Motor neuron (in vitro differentiated cells): ENCODE data around the gene ELOVL2. TPM values are rescaled to one million over a fixed set of nuclear protein-coding genes. Genes with fewer than 3 reads are reported as not detected.

ENCODE experiments used
- ATAC-seq, 8 experiments: fragments of 200-7000 bp; cut with Tn5 transposase; replicated peaks in 6 of 8; 2 replicates each; pipeline ENCODE4 v1.8.0; 2021; ENCODE audit warnings: mild to moderate bottlenecking in 8 of 8, moderate library complexity in 8 of 8
- H3K27ac ChIP-seq, 2 donors: fragments of 250-450 bp; sonication (Bioruptor Pico); 2 replicates each; pipeline ENCODE4 v1.9.0; 2021; ENCODE audit warnings: antibody characterized with exemption in 2 of 2, mild to moderate bottlenecking in 2 of 2, moderate library complexity in 1 of 2
- H3K4me1 ChIP-seq, 2 donors: fragments of 250-450 bp; sonication (Bioruptor Pico); replicated peaks in 1 of 2; 2 replicates each; pipeline ENCODE4 v1.6.1; 2021; ENCODE audit warnings: antibody characterized with exemption in 2 of 2, mild to moderate bottlenecking in 2 of 2, moderate library complexity in 1 of 2
- H3K4me3 ChIP-seq, 5 donors: fragments of 250-450 bp; sonication (Bioruptor Pico); 2 replicates each; pipeline ENCODE4 v1.9.0; 2021; ENCODE audit warnings: antibody characterized with exemption in 5 of 5, mild to moderate bottlenecking in 5 of 5, moderate library complexity in 4 of 5
- WGBS, 10 experiments: fragments of 450-650 bp; shearing (Covaris generic); methylation state at CpG; one replicate each; pipeline ENCODE4 v1.0.0; 2022; 5-methylcytosine and 5-hydroxymethylcytosine counted together
- in situ Hi-C, 9 experiments: fragments of 400-800 bp; cut with MboI; loops; one replicate each; pipeline ENCODE4 v1.15.0; 2021; ENCODE audit warnings: low sequenced_read_pairs in 9 of 9, low pct_unique_long_range_greater_than_20kb in 2 of 9; ENCODE audit not compliant: unreplicated experiment in 9 of 9
- total RNA-seq, 8 experiments: library from RNA; unstranded; fragments of 300-600 nt; gene quantifications; 2 replicates each; pipeline versions ENCODE4 v1.2.3 to v1.2.4, GENCODE V29; 2022

ELOVL2 gene
- total RNA-seq, 8 experiments from 2014 or later = 0.20 to 21.8 (median 6.4) TPM

- 51 to 98% (median 84%) methylated on average over 1 to 4 of the region's 4 CpGs for WGBS, 10 experiments
- no peak for ATAC-seq
- in situ Hi-C loops = no loop called here
These were observed 13.2 kb downstream of the ELOVL2 start for GRCh38 chr6:11030904-11031303.

GRCh38 chr6:11028959-11029358, 15.1 kb downstream of the ELOVL2 start:
- Histone ChIP-seq H3K27ac (no peak overlapping the region), H3K4me1 (peaks cover 18 to 22% of the 10 kb centered on the region in 2 donors), H3K4me3 (no peak overlapping the region)
- WGBS, 10 experiments = 85 to 100% (median 94%) methylated on average over 3 to 11 of the region's 11 CpGs
- in situ Hi-C loops = no loop called here
- no peak for ATAC-seq

More at GRCh38 chr6:11030904-11031303, 13.2 kb downstream of the ELOVL2 start:
- peaks cover 21 to 25% of the 10 kb centered on the region in 2 donors for H3K4me1 ChIP-seq
- H3K27ac ChIP-seq = no peak overlapping the region
- no peak overlapping the region for H3K4me3 ChIP-seq

GRCh38 chr6:11027565-11028110, 16.5 kb downstream of the ELOVL2 start:
- 63 to 98% (median 84%) methylated on average over 1 to 4 of the region's 4 CpGs; no CpG with 5 or more reads in 1 of the 10 experiments for WGBS, 10 experiments
- no peak overlapping the region for H3K4me3 ChIP-seq
- no peak overlapping the region for H3K27ac ChIP-seq
- peaks cover 28% of the 10 kb centered on the region in 2 donors for H3K4me1 ChIP-seq
- in situ Hi-C loops = no loop called here
- no peak for ATAC-seq

GRCh38 chr6:11025921-11026635, 18.0 kb downstream of the ELOVL2 start:
- peak; percentile 40 to 92 (median 58) for ATAC-seq
- WGBS, 10 experiments = 17 to 69% (median 29%) methylated on average over 2 to 9 of the region's 10 CpGs
- in situ Hi-C loops = no loop called here
- Histone ChIP-seq H3K4me1 (peaks cover 28% of the 10 kb centered on the region in 2 donors), H3K27ac (no peak overlapping the region), H3K4me3 (peak overlapping the region in 3 of 5 donors; percentile 9 to 14 (median 11))

GRCh38 chr6:11025130-11025529, 19.0 kb downstream of the ELOVL2 start:
- Histone ChIP-seq H3K4me3 (no peak overlapping the region), H3K4me1 (peaks cover 28% of the 10 kb centered on the region in 2 donors), H3K27ac (no peak overlapping the region)
- in situ Hi-C loops = no loop called here
- no peak for ATAC-seq
- WGBS, 10 experiments = 71 to 100% (median 94%) methylated on average over 1 to 3 of the region's 3 CpGs

GRCh38 chr6:11023032-11023431, 21.1 kb downstream of the ELOVL2 start:
- Histone ChIP-seq H3K27ac (no peak overlapping the region), H3K4me3 (no peak overlapping the region), H3K4me1 (peaks cover 23 to 28% of the 10 kb centered on the region in 2 donors)
- ATAC-seq = no peak
- in situ Hi-C loops = no loop called here

GRCh38 chr6:11021714-11022113, 22.4 kb downstream of the ELOVL2 start:
- in situ Hi-C loops = no loop called here
- no peak for ATAC-seq
- no peak overlapping the region for H3K4me3 ChIP-seq
- H3K27ac ChIP-seq = no peak overlapping the region
- H3K4me1 ChIP-seq = peaks cover 18 to 25% of the 10 kb centered on the region in 2 donors
- WGBS, 10 experiments = 0 to 92% (median 76%) methylated on average over 1 to 5 of the region's 7 CpGs; no CpG with 5 or more reads in 2 of the 10 experiments

GRCh38 chr6:11021003-11021402, 23.1 kb downstream of the ELOVL2 start:
- in situ Hi-C loops = no loop called here
- peaks cover 11 to 18% of the 10 kb centered on the region in 2 donors for H3K4me1 ChIP-seq
- H3K4me3 ChIP-seq = no peak overlapping the region
- H3K27ac ChIP-seq = no peak overlapping the region
- peak in 2 of 8 experiments; percentile 59 to 60 for ATAC-seq
- WGBS, 10 experiments = 0 to 100% (median 90%) methylated on average over 1 to 2 of the region's 2 CpGs; no CpG with 5 or more reads in 1 of the 10 experiments

GRCh38 chr6:11018225-11018624, 25.9 kb downstream of the ELOVL2 start:
- in situ Hi-C loops = no loop called here
- no peak overlapping the region for H3K4me3 ChIP-seq
- no peak overlapping the region for H3K27ac ChIP-seq
- ATAC-seq = no peak
- peaks cover 0 to 3% of the 10 kb centered on the region in 2 donors for H3K4me1 ChIP-seq
- 62 to 100% (median 90%) methylated on average over 1 to 2 of the region's 2 CpGs; no CpG with 5 or more reads in 2 of the 10 experiments for WGBS, 10 experiments

GRCh38 chr6:11017090-11017489, 27.0 kb downstream of the ELOVL2 start:
- Histone ChIP-seq H3K4me1 (peaks cover 0 to 12% of the 10 kb centered on the region in 2 donors), H3K4me3 (no peak overlapping the region), H3K27ac (no peak overlapping the region)
- in situ Hi-C loops = no loop called here
- 83 to 100% (median 91%) methylated on average over 1 to 3 of the region's 3 CpGs; no CpG with 5 or more reads in 4 of the 10 experiments for WGBS, 10 experiments
- no peak for ATAC-seq

- Histone ChIP-seq H3K4me3 (no peak overlapping the region), H3K27ac (no peak overlapping the region), H3K4me1 (peaks cover 0 to 12% of the 10 kb centered on the region in 2 donors)
- ATAC-seq = no peak
- WGBS, 10 experiments = 50 to 100% (median 100%) methylated on average over 1 of the region's 1 CpG; no CpG with 5 or more reads in 5 of the 10 experiments
- in situ Hi-C loops = no loop called here
These were observed 27.7 kb downstream of the ELOVL2 start for GRCh38 chr6:11016452-11016851.

- in situ Hi-C loops = no loop called here
- peak in 2 of 8 experiments; percentile 47 to 72 for ATAC-seq
- Histone ChIP-seq H3K4me1 (peaks cover 0 to 12% of the 10 kb centered on the region in 2 donors), H3K27ac (no peak overlapping the region), H3K4me3 (no peak overlapping the region)
These were observed 29.0 kb downstream of the ELOVL2 start for GRCh38 chr6:11015102-11015501.

- 78 to 93% (median 83%) methylated on average over 2 to 3 of the region's 3 CpGs; no CpG with 5 or more reads in 5 of the 10 experiments for WGBS, 10 experiments
- no peak overlapping the region for H3K27ac ChIP-seq
- H3K4me3 ChIP-seq = no peak overlapping the region
- in situ Hi-C loops = no loop called here
- no peak for ATAC-seq
- H3K4me1 ChIP-seq = peaks cover 0 to 12% of the 10 kb centered on the region in 2 donors
These were observed 30.4 kb downstream of the ELOVL2 start for GRCh38 chr6:11013721-11014070.
